Measurements from ENCODE around the gene MYBPC2.

MYBPC2 gene

DNA sequence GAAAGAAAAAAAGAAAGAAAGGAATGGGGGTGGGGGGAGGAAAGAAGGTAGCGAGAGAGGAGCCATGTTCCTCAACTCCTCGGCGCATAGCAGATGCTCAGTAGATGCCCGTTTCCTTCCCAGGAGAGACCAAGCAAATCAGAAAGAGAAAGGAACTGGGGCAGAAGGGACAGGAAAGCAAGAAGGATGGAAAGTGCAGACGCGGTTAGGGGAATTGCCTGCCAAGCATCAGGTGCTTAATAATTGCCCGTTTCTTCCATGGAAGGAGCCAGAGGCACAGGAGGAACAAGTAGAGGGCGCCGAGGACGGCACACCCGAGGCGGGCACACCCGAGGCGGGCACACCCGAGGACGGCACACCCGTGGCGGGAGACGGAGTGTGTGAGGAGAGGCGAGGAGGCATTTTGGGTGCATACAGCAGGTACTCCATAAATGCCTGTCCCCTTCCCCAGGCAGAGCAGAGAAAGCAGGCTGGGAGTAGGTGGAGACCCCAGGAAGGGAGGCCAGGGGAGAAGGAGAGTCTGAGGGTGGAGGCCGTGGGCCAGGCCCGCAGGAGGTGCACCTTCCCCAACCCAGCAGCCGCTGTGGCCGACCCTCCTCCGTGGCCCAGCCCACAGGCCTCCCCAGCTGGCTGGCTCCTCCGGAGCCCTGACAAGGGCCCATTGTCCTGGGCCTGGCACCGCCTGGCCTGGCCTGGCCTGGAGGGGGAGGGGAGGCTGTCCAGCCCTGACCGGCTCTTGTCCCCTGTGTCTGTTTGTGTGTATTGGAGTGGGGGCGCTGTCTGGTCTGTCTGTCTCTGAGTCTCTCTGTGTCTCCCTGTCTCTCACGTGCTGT lies 63.7 kb downstream of the MYBPC2 start:
- DNase-seq (ENCODE audit: insufficient read length, low spot score) (no peak), FAIRE-seq (no peak)
- TF ChIP-seq, protein P1, sequence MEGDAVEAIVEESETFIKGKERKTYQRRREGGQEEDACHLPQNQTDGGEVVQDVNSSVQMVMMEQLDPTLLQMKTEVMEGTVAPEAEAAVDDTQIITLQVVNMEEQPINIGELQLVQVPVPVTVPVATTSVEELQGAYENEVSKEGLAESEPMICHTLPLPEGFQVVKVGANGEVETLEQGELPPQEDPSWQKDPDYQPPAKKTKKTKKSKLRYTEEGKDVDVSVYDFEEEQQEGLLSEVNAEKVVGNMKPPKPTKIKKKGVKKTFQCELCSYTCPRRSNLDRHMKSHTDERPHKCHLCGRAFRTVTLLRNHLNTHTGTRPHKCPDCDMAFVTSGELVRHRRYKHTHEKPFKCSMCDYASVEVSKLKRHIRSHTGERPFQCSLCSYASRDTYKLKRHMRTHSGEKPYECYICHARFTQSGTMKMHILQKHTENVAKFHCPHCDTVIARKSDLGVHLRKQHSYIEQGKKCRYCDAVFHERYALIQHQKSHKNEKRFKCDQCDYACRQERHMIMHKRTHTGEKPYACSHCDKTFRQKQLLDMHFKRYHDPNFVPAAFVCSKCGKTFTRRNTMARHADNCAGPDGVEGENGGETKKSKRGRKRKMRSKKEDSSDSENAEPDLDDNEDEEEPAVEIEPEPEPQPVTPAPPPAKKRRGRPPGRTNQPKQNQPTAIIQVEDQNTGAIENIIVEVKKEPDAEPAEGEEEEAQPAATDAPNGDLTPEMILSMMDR (IDR thresholded peaks at IDR 0.05; ENCODE audit: insufficient read depth, missing control alignments), result no peak

GRCh38 chr19:50497022-50497405 lies 64.3 kb downstream of the MYBPC2 start:
- no peak for FAIRE-seq
- TF ChIP-seq, protein P1 (IDR thresholded peaks at IDR 0.05; ENCODE audit: insufficient read depth, missing control alignments), result no peak

DNA sequence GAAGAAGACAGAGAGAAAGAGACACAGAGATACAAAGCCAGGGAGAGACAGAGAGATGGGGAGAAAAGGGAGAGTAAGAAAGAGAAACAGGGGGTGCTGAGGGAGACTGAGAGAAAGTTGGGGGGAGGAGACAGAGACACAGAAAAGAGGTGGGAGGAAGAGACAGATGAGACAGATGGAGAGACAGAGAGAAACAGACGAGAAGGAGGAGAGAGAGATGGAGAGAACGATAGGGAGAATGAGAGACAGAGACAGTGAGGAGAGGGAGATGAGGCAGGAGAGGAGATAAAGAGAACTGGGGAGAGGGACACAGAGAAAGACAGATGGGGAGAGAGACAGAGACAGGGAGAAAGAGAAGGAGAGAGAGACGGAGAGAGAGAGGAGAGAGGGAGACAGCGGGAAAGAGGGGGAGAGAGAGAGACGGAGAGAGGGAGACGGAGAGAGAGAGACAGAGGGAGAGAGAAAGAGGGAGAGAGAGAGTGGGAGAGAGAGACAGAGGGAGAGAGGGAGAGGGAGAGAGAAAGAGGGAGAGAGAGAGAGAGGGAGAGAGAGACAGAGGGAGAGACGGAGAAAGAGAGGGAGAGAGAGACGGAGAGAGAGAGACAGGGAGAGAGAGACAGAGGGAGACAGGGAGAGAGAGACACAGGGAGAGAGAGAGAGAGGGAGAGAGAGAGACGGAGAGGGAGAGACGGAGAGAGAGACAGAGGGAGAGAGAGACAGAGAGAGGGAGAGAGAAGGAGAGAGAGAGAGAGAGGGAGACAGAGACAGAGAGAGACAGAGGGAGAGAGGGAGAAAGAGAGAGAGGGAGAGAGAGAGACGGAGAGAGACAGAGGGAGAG lies 65.7 kb downstream of the MYBPC2 start:
- FAIRE-seq (no peak), DNase-seq (ENCODE audit: insufficient read length, low spot score) (no peak)
- TF ChIP-seq, protein P1 (IDR thresholded peaks at IDR 0.05; ENCODE audit: insufficient read depth, missing control alignments), result no peak

More at GRCh38 chr19:50497022-50497405, 64.3 kb downstream of the MYBPC2 start:
- DNase-seq (ENCODE audit: insufficient read length, low spot score), result no peak

GRCh38 chr19:50500060-50500752 lies 67.5 kb downstream of the MYBPC2 start:
- DNase-seq (ENCODE audit: insufficient read length, low spot score) (no peak), FAIRE-seq (no peak)
- TF ChIP-seq, protein P1 (IDR thresholded peaks at IDR 0.05; ENCODE audit: insufficient read depth, missing control alignments), result no peak

DNA sequence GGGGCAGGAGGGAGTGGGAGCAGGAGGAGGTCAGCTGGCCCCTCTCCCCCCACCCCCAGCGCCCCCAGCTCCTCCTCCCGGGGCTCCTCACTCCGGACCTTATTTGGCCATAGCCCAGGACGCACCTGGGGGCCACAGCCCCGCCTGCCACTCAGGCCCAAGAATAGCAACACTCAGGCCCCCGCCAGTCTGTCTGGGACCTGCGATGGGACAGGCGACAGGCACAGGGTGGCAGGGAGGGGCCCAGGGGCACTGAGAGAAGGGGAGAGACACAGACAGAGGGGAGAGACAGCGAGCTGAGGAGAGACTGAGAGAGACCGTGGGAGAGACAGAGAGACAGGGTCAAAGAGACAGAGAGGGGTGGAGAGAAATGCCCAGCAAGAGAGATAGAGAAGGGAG lies 68.1 kb downstream of the MYBPC2 start:
- TF ChIP-seq, protein P1 (IDR thresholded peaks at IDR 0.05; ENCODE audit: insufficient read depth, missing control alignments), result no peak
- DNase-seq (ENCODE audit: insufficient read length, low spot score) (no peak), FAIRE-seq (no peak)

- TF ChIP-seq, protein P1 (IDR thresholded peaks at IDR 0.05; ENCODE audit: insufficient read depth, missing control alignments), result no peak
- FAIRE-seq (no peak), DNase-seq (ENCODE audit: insufficient read length, low spot score) (no peak)
Observed at GRCh38 chr19:50501186-50501567, 68.5 kb downstream of the MYBPC2 start.
